Stimulated activated CD8-positive, alpha-beta memory T cell treated with anti-CD3 and anti-CD28 coated beads, Interleukin-4, amount 100 ng/mL, for 24 hours (primary cell): ENCODE data around the gene CARM1.
A peak's percentile ranks its signal among the peaks of the same experiment; 100 is the strongest.
"Not testable (repeated sequence)": the region's sequence is repeated elsewhere in the genome, so short reads cannot be mapped to it uniquely, and the experiment has no call there.

ENCODE experiments used
- DNase-seq: peaks from one replicate; pipeline ENCODE4 v3.0.0-alpha.2; 2020; ENCODE audit warnings: low read depth

Gene CARM1

GRCh38 chr19:10870955-10871603 is at the start of gene CARM1:
TSS of gene CARM1 (plus strand) at chr19:10871553. CDS start at chr19:10871703, 150 bp downstream.
- peak; percentile 99 for DNase-seq

GRCh38 chr19:10823690-10824089 is 47.7 kb upstream of the CARM1 start:
- no peak for DNase-seq

DNA sequence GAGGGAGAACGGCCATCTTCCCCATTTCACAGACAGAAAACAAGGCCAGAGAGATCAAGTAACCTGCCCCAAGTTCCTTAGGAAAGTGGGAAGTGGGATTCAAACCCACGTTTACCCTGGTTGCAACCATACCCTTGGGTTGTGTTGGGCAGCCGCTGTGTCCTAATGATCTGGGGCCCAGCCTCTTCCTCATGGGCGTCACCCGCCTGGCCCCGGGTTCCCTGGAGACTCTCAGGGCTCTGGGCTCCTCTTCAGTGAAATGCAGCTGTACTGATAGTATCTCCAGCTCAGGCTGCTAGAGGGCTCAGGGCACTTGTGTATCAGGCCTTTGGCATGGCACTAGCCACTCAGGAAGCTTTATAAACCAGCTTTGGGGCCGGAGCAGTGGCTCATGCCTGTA is 45.1 kb upstream of the CARM1 start:
- DNase-seq, result no peak

GRCh38 chr19:10826846-10827245 is 44.5 kb upstream of the CARM1 start:
- DNase-seq, result no peak

DNA sequence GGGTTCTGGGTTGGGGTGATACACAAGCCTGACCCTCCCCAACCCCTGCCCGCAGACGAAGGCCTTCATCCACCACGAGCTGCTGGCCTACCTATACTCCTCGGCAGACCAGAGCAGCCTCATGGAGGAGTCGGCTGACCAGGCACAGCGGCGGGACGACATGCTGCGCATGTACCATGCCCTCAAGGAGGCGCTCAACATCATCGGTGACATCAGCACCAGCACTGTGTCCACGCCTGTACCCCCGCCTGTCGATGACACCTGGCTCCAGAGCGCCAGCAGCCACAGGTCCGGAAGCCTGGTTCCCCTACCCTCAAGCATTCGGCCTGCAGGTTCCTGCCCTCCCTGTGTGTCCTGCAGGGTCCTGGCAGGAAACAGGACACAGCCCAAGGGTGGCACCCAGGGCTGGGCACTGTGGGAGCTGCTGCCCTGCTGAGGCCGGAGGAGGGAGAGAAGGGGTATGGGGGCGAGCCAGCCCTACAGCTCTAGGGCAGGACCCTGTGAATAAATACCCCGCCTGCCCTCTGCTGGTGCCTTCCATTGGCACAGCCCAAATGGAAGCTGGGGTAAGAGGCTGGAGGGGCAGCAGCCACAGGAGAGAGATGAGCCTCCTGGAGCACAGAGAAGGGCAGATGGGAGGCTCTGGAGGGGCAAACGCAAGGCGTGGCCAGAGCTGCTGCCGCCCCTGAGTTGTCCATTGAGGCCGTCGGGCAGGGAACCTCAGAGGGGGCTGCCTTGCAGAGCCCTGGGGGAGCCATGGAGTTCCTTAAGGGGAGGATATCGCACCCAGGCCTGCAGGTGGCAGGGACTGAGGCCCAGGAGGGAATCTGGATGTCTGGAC is 42.2 kb upstream of the CARM1 start:
- no peak for DNase-seq

DNA sequence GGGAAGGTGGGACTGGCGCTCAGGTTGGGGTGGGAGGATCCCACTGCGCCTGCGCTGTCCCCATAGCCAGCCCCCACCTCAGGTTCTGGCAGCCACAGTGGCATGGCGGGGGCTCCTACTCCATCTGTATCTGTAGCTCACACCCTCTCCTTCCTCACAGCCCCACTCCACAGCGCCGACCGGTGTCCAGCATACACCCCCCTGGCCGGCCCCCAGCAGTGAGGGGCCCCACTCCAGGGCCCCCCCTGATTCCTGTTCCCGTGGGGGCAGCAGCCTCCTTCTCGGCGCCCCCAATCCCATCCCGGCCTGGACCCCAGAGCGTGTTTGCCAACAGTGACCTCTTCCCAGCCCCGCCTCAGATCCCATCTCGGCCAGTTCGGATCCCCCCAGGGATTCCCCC is 41.4 kb upstream of the CARM1 start:
- no peak for DNase-seq

DNA sequence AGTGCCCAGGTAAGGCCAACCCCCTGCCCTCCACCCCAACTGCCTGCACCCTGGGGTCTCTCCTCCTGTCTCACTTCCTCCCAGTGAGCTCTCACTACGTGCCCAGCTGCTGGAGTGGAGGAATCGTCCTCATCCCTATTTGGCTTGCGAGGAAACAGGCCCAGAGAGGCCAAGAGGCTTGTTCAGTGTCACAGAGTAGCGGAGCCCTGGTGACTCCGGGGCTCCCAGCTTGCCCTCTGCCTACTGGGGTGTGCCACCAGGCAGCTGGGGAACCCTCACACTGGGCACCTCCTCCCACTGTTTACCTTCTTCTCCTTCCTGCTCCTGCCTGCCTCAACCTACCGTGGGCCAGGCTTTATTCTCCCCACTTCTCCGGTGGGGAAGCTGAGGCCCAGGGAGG is 41.0 kb upstream of the CARM1 start:
- no peak for DNase-seq

DNA sequence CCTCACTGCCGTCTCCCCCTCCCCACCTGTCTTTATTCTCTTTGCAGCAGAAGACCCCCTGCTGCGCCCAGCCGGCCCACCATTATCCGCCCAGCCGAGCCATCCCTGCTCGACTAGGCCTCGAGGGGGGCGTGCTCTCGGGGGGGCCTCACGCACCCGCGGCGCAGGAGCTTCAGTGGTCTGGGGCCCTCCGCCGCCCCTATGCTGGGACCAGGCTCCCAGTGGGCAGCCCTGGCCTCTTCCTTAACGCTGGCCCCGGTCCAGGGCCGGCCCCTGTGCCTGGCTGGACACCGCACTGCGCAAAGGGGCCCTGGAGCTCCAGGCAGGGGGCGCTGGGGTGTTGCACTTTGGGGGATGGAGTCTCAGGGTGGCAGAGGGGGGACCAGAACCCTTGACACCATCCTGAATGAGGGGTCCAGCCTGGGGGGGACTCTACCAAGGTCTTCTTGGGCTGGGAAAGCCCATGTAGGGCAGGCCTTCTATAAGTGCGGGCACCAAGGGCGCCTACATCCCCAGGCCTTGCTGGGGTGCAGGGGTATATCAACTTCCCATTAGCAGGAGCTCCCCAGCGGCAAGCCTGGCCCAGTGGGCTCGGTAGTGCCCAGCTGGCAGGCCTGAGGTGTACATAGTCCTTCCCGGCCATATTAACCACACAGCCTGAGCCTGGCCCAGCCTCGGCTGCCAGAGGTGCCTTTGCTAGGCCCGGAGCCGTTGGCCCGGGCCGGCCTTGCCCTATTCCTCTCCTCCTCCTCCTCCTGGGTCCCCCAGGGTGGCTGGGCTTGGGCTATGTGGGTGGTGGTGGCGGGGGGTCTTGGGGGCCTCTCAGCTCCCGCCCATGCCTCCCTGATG is 40.2 kb upstream of the CARM1 start:
- DNase-seq, result no peak

DNA sequence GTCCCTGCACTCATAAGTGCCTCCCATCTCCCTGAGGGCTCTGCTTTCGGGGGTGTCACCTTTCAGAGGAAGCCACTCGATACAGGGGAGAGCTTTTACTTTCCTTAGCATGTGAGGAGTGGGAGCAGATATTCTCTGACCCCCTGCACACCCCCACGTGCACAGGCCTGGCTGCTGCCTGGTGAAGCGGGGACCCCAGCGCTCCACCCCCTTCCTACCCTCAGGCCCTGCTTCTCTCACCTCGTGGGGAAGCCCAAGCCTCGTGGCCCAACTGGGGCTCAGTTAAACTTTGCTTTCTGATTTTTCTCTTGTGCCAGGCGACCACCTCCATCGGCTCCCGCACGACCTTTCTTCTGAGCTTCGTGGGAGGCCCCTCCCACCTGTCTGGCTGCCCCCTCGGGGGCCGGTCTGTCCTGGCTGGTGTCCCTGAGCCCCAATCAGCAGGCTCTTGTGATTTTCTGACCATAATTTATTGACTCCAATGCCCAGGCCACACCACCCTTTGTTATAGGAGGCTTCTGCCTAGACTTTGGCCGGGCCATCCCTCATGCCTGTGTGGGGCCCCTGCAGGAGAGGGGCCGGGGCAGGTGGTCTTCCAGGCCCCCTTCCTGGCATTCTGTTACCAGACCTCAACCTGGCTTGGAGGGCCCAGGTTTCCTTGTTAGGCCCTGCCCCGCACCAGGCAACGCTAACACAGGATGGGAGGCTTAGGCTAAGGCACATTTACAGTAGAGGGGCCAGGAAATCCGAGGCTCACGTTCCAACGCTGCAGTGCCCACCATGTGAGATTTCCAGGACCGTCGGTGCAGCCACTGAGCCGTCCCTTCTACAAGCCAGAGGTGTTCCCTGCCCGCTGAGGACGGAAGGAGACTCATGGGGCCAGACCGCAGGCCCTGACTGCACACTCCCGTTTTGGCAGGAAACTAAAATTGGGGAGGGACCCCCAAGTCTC is 39.1 kb upstream of the CARM1 start:
- no peak for DNase-seq

DNA sequence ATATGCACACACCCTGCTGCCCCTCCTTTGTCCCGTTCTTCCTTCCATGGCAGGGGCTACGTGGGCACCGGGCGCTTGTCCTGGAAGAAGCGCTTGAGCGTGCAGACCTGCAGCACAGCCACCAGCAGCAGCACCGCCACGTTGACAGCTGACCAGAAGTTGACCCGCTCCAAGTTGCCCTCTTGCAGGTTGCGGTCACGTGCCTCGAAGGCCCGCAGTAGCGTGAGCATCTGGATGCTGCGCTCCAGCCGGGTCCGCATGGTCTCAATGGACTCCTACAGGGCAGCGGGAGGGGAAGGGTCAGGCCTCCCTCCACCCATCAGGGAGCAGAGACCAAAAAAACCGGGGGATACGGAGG is 38.4 kb upstream of the CARM1 start:
- no peak for DNase-seq

- DNase-seq, result no peak
Measured at GRCh38 chr19:10835089-10835753, 36.1 kb upstream of the CARM1 start.

- DNase-seq, result peak; percentile 93
Measured at GRCh38 chr19:10835754-10836478, 35.4 kb upstream of the CARM1 start, which contains the start of gene TMED1. TSS of gene TMED1 (minus strand) at chr19:10836212. CDS start at chr19:10836191, 21 bp downstream.

- DNase-seq, result peak; percentile 64
Measured at GRCh38 chr19:10836479-10837330, 34.6 kb upstream of the CARM1 start.

DNA sequence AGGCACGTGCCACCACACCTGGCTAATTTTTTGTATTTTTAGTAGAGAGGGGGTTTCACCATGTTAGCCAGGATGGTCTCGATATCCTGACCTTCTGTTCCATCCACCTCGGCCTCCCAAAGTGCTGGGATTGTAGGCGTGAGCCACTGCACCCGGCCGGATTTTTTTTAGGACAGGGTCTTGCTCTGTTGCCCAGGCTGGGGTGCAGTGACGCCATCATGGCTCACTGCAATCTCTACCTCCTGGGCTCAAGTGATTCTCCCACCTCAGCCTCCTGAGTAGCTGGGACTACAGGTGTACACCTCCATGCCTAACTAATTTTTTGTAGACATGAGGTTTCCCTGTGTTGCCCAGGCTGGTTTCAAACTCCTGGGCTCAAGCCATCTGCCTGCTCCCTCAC is 33.7 kb upstream of the CARM1 start:
- not testable (repeated sequence) for DNase-seq

GRCh38 chr19:10838377-10838776 is 33.0 kb upstream of the CARM1 start:
- DNase-seq, result no peak

- no peak for DNase-seq
Measured at GRCh38 chr19:10839114-10840050, 32.0 kb upstream of the CARM1 start.

- no peak for DNase-seq
Measured at GRCh38 chr19:10842788-10843187, 28.6 kb upstream of the CARM1 start.
